22Rv1 (cell line): ENCODE data around the gene SIX1.

Experiments
- CTCF ChIP-seq: fragments of 450-650 bp; IDR thresholded peaks from 2 replicates; pipeline ENCODE4 v1.5.1; 2017; ENCODE audit warnings: mild to moderate bottlenecking
- ZFX ChIP-seq: fragments of 450-650 bp; IDR thresholded peaks from 2 replicates; pipeline ENCODE4 v1.6.1; 2017; ENCODE audit warnings: antibody characterized with exemption, borderline replicate concordance

DNA sequence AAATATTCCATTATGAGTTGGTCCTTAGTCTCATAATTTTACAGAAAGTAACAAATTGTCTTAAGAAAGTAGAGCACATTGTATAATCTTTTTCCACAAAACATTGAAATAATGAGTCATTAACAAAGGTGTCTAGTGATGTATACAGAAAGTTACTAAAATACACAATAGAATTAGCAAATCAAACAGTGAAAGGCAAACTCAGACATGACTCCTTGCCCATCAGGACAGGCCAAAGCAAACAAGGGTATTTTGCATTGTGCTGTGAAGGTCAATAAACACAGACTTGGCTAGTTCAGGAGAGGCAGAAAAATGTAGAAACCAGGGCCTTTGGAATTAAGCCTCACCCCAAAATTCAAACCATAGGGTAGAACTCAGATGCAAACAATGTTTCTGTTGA lies 37.6 kb upstream of the SIX1 start:
- TF ChIP-seq CTCF, result no peak
- TF ChIP-seq ZFX, result no peak
